Measurements from ENCODE around the gene EIF4A3. TPM values are rescaled to one million over a fixed set of nuclear protein-coding genes. Genes with fewer than 3 reads are reported as not detected.

EIF4A3 gene
- total RNA-seq, 1 experiment from 2014 or later: 145 TPM

DNA sequence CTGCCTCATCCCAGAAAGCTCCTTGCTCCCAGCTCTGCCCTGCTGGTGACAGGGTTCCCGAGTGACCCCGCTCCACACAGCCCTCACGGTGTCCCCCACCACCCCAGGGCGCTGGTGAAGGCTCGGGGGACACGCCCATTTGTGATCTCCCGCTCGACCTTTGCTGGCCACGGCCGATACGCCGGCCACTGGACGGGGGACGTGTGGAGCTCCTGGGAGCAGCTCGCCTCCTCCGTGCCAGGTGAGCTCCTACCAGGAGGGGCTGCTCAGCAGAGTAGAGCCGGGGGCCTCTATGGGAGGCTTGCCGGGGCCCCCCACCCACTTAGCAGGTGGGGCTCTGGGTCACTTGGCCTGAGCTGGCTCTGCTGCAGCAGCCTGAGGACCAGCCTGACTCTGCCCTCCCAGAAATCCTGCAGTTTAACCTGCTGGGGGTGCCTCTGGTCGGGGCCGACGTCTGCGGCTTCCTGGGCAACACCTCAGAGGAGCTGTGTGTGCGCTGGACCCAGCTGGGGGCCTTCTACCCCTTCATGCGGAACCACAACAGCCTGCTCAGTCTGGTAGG is 34.4 kb downstream of the EIF4A3 start:
- no peak for DNase-seq (ENCODE audit: low read depth)

DNA sequence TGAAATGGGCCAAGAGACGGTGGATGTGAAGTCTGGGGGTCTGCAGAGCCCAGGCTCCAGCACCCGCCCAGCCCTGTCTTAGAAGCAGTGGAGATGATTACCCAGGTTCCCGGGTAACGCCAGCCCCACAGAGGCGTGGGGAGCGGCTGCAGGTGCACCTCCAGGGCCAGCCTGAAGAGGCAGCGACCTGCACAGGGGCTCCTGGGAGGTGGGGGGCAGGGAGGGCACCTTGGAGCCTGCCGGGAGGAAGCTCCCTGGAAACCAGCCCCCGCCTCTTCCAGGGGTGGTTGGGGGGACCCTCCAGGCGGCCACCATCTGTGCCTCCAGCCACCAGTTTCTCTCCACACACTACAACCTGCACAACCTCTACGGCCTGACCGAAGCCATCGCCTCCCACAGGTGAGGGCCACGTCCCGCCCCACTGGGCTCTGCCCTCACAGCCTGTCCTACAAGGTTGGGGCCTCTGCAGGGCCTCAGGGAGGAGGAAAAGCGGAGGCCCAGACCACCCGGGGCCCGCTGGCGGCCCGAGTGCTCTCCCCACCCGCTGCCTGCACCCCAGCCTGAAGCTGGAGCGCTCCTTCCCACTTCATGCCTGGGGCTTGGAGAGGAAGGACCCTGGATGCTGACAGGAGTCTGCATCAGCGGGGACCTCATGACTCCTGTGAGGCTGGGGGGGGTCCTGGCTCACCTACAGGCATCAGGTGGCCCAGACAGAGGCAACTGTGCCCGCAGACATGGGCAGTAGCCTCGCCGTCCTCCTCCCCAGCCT is 35.0 kb downstream of the EIF4A3 start:
- DNase-seq (ENCODE audit: low read depth): no peak

DNA sequence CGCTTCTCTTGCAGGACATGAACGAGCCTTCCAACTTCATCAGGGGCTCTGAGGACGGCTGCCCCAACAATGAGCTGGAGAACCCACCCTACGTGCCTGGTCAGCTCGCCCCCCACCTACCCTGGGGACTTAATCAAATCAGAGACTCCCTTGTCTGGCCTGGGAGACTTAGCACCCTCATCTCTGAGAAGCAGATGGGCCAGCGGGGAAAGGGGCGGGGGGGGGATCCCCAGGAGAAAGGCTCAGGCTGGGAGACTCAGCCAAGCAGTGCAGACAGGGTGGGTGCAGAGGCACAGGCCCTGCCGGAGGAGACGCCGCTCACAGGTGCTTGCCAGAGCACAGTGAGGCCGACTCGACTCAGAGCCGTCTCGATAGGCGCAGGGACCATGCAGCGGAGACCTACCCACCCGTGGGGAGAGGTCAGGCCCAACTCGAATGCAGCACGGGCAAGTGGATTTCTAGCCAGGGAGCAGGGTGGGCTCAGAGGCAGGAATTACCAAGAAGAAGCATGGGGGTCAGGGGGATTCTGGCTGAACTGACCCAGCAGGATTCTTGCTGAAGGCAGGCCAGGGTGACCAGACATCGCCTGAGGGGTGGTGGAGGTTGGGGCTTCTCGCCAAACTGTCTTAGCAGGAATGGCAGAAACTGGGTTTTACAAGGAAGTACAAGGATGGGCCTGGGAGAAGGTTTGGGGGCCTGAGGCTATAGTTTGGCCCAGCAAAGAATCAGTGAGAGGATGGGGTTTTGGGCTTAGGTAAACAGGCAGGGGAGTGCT is 35.8 kb downstream of the EIF4A3 start:
- DNase-seq (ENCODE audit: low read depth): no peak

DNA sequence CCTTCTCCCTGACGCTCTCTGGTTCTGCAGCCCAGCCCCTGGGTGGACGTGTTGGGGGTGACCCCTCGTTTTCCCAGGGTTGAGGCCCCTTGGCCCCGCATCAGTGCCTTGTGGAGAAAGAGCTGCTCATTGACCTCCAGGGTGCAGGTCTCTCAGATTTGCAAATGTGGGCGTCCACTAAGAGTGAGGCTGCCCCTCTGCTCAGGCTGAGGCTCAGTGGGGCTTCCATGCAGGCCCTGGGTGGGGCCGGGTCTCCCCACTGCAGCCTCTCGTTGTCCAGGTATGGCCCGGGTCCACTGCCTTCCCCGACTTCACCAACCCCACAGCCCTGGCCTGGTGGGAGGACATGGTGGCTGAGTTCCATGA is 36.5 kb downstream of the EIF4A3 start:
- no peak for DNase-seq (ENCODE audit: low read depth)

GRCh38 chr17:80109713-80110446 is 37.0 kb downstream of the EIF4A3 start:
- DNase-seq (ENCODE audit: low read depth): no peak

DNA sequence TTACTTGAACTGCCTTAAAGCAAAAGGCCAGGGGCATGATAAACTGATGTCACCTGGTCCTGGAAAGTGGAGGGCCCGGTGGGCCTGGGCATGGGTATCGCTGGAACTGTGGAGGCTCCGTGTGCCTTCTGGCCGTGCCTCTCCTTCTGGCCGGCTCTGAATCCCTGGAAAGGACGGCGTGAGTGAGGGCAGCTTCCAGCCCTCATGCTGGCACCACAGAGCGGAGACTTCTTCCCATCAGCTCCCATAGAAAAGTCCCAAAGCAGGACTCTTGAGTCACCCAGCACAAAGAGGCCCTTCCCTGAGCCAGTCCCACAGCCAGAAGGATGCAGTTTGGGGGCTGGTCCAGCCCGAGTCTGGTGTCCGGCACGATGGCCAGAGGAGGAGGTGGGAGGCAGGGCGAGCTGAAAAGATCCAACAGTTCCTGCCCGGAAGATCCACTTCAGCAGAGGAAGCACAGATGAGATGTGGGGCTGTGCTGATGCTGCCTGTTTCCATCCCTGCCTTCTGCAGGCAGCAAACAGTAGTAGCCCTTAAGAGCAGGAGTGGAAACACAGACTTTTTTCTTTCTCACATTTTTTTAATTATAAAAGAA is 37.8 kb downstream of the EIF4A3 start:
- DNase-seq (ENCODE audit: low read depth): no peak

GRCh38 chr17:80108036-80108971 is 38.6 kb downstream of the EIF4A3 start:
- no peak for DNase-seq (ENCODE audit: low read depth)

- DNase-seq (ENCODE audit: low read depth): no peak
Measured at GRCh38 chr17:80107231-80108021, 39.5 kb downstream of the EIF4A3 start.

GRCh38 chr17:80106751-80107150 is 40.2 kb downstream of the EIF4A3 start:
- no peak for DNase-seq (ENCODE audit: low read depth)

DNA sequence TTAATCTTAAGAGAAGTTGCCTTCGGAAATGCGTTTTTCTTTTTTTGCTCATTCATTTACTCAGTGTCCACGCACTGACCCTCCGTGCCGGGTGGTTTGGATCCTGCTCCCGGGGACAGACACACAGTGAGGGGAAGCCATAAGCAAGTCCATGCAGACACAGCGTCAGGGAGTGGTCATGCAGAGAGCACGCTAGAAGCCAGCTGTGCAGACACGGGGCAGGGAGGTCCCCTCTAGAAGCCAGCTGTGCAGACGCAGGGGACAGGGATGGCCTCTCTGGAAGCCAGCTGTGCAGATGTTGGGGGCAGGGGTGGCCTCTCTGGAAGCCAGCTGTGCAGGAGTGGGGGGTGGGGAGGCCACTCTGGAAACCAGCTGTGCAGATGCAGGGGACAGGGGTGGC is 40.8 kb downstream of the EIF4A3 start:
- DNase-seq (ENCODE audit: low read depth): no peak

DNA sequence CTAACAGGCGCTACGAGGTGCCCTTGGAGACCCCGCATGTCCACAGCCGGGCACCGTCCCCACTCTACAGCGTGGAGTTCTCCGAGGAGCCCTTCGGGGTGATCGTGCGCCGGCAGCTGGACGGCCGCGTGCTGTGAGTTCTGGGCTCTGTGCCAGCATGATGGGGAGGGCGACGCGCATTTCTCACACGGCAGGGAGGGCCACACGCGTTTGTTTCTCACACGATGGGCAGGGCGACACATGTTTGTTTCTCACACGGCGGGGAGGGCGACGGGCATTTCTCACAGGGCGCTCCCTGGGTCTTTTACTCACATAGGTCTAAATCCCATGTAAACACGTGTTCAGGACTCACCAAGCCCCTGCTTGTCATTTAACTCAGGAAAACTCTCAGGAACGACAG is 41.2 kb downstream of the EIF4A3 start:
- no peak for DNase-seq (ENCODE audit: low read depth)

- DNase-seq (ENCODE audit: low read depth): no peak
Measured at GRCh38 chr17:80104956-80105375, 42.0 kb downstream of the EIF4A3 start.

- peak; percentile 25 for DNase-seq (ENCODE audit: low read depth)
Measured at GRCh38 chr17:80104321-80104955, 42.5 kb downstream of the EIF4A3 start.

- DNase-seq (ENCODE audit: low read depth): no peak
Measured at GRCh38 chr17:80103449-80104085, 43.4 kb downstream of the EIF4A3 start.

DNA sequence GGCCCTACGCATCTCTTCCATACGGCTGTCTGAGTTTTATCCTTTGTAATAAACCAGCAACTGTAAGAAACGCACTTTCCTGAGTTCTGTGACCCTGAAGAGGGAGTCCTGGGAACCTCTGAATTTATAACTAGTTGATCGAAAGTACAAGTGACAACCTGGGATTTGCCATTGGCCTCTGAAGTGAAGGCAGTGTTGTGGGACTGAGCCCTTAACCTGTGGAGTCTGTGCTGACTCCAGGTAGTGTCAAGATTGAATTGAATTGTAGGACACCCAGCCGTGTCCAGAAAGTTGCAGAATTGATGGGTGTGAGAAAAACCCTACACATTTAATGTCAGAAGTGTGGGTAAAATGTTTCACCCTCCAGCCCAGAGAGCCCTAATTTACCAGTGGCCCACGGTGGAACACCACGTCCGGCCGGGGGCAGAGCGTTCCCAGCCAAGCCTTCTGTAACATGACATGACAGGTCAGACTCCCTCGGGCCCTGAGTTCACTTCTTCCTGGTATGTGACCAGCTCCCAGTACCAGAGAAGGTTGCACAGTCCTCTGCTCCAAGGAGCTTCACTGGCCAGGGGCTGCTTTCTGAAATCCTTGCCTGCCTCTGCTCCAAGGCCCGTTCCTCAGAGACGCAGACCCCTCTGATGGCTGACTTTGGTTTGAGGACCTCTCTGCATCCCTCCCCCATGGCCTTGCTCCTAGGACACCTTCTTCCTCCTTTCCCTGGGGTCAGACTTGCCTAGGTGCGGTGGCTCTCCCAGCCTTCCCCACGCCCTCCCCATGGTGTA is 44.1 kb downstream of the EIF4A3 start:
- DNase-seq (ENCODE audit: low read depth): no peak

GRCh38 chr17:80101946-80102663 is 44.8 kb downstream of the EIF4A3 start:
- DNase-seq (ENCODE audit: low read depth): peak; percentile 58
